Measurements from ENCODE around the gene PLCB2.

The PLCB2 gene

DNA sequence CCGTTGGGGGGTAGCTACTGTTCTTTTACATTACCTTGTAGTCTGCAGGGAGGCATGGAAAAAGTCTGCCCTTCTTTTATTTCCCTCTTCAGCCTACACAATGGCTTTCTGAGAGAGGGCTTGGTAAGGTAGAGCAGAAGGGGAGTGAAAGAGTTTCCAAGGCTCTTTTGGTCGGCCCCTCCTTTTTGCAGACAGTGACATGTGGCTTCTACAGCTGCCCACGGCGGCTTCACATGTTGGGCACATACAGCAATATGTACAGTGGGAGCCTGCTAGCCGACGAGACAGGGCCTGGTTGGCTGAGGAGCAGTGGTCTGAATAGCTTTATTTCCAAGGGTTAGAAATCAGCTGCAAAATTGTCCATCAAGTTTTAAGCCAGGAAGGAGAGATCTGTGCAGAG is 19.7 kb upstream of the PLCB2 start:
- DNase-seq (ENCODE audit: low read depth): no peak

GRCh38 chr15:40325700-40326099 is 18.0 kb upstream of the PLCB2 start:
- DNase-seq (ENCODE audit: low read depth): no peak

GRCh38 chr15:40325188-40325587 is 17.5 kb upstream of the PLCB2 start:
- no peak for DNase-seq (ENCODE audit: low read depth)

DNA sequence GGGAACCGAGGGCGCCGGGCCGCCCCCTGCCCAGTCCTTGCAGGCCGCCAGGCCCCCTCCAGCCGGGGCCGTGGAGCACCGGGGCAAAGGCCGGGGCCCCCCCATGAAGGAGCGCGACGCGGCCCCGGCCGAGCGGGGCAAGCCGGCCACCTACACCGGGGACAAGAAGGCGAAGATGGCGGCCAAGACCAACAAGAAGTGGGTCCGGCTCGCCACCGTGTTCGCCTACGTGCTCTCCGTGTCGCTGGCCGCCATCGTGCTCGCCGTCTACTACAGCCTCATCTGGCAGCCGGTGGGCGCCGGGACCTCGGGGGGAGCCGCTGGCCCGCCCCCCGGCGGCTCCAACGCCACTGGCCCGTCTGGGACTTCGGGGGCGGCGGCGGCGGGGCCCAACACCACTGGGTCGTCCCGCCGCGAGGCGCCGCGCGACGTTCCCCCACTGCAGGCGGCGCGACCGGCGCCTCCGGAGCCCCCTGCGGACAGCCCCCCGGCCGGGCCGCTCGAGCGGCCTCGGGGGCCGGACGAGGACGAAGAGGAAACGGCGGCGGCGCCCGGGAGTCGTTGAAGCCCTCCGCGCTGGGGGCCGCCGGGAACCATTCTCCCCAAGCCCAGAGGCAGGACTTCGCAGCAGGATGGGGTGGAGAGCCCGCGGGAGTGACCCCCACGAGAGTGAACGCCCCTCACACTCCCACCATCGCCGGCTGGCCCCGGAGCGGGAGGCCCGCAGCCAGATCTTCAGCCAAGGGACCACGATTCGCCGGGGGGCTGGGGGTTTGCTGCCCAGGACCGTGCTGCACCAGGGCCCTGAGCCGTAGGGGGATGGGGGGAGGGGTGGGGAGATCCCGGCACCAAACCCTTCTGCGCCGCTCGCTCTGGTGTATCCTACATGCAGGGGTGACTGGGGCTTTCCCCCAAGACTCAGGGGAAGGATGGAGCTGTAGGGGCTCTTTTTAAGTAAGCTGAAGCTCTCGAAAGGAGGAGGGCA is 16.5 kb upstream of the PLCB2 start:
- no peak for DNase-seq (ENCODE audit: low read depth)

DNA sequence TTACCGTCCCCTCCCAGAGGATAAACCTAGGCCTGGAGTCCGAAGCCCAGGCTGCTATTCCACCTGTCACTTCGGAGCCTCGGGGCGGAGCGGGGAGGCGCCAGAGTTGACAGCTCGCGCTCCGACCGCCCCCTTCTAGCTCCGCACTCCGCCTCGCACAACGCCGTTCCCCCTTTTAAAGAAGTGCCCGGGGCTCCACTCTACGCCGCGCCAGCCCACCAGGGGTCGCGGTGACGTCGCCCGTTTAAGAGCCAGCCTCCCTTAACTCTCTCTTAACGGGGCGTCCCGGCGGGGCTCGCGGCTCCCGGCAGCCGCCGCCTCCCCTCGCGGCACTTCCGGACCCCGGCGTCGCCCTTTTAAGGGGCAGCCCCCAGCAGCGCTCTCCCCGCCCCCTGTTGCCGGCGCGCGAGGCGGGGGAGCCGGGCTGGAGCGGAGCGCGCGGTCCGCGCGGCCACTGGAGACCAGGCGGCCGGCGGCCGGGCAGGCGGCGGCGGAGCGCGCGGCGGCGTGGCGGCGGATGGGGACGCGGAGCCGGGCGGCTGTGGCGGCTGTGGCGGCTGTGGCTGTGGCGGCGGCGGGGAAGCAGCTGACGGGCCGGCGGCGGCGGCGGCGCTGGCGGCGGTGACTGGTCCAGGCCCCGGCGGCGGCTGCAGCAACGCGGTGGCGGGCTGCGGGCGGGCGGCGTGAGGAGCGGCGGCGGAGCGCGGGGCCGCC is 15.7 kb upstream of the PLCB2 start, which contains the start of gene INAFM2:
TSS of gene INAFM2 (plus strand) at position 454 of the 714 bp plus-strand sequence. CDS start 364 bp downstream, outside the sequence.
- DNase-seq (ENCODE audit: low read depth): no peak

DNA sequence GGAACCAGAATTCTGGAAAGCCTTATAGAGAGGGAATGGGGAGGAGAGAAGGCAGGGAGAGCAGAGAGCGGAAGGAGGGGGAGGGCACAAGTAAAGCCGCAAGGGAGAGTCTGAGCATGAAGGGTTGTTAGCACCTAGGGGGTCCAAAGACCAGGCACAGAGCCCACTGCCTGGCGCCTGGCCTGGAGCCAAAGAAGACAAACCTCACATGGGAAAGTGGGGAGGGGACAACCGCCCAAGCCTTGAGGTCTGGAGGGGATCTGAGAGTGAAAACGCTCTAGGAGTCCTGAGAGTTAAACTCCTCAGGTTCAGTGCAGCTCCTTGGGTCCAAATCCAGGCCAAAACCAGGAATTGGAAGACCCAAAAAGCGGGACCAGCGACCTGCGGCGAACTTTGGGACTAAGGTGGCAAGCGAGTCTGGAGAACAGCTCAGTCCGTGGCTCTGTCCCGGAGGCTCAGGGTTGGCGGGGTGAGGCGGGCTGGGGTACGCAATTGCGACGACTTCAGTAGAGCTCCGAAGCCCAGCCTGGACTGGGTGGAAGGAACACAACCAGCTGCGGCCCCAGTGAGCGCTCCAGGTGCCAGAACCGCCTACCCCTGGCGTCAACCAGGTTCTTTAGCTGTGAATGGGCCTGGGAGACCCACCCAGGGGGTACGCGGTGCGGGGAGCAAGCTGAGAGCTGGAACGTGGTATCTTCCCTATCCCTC is 14.9 kb upstream of the PLCB2 start:
- no peak for DNase-seq (ENCODE audit: low read depth)

DNA sequence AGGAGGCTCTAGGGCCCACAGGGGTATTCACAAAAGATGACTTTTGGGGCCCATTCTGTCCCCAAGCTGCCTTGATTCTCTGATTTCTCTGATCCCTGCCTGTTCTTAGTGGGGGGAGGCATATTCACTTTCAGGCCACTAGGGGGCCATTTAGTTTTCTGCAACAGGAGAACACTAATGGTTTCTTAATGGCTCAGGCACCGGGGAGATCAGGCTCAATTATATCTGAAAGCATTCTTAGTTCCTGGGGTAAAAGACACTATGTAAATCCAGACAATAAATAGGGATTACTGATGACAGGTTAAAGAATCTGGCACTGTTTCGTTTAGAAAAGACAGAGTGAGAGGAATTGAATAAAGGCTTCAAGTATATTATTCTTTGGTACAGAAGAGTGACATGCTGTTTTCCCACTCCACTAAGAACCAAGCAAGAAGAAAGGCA is 13.2 kb upstream of the PLCB2 start:
- DNase-seq (ENCODE audit: low read depth): no peak

GRCh38 chr15:40320409-40320808 is 12.7 kb upstream of the PLCB2 start:
- DNase-seq (ENCODE audit: low read depth): no peak

GRCh38 chr15:40317580-40317979 is 9.8 kb upstream of the PLCB2 start:
- DNase-seq (ENCODE audit: low read depth): no peak

DNA sequence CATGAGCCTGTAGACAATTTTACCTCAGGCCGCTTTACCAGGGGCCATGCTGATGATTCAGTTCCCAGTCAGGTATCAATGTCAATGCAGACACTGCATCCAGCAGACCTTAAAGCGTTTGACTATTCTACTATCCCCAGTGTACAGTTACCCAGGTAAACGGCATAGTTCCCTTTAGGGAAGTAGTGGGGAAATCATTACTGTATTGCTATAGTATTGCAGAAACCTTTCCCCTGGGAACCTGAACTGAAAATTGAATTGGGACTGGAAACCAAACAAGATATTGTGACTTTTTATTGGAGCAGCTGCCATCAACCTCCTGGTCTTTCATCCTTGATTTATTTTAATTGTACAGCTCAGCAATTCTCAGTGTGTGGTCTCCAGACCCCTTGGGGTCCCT is 9.2 kb upstream of the PLCB2 start:
- DNase-seq (ENCODE audit: low read depth): no peak

- DNase-seq (ENCODE audit: low read depth): peak; percentile 58
Measured at GRCh38 chr15:40314723-40315276, 7.1 kb upstream of the PLCB2 start.

DNA sequence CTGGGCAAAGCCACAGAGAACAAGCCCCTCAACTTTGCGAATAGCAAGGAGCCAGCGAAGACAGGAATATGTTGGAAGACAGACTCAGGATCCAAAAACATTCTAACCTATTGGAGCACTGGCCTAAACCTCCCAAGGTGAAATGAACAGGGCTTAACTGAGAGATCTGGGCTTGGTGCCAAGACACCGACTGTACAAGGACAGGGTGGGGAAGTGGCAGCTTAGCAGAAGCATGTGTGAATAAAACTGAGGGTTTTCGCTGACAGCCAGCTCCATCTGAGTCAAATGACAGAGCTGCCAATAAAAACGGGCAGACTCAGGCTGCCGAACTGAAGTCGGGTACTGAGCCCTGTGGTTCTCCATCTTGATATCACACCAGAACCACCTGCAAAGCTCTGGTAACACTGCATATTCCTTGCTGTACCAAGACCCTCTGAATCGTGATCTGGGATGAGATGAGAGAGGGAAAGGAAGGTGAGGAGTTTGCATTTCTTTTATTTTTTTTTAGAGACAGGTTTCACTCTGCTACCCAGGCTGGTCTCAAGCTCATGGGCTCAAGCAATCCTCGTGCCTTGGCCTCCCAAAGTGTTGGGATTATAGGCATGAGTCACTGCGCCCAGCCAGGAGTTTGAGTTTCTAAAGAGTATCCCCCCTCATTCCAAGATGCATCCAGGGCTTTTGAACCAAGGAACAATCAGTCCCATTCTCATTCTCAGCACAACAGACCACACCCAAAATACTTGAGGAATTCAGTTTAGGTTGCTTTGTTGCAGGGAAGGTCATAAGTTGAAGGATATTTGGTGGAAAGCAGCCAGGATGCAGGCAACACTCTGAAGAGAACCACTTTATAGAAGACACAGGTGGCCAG is 6.0 kb upstream of the PLCB2 start:
- no peak for DNase-seq (ENCODE audit: low read depth)

- DNase-seq (ENCODE audit: low read depth): no peak
Measured at GRCh38 chr15:40312370-40313158, 4.8 kb upstream of the PLCB2 start.

DNA sequence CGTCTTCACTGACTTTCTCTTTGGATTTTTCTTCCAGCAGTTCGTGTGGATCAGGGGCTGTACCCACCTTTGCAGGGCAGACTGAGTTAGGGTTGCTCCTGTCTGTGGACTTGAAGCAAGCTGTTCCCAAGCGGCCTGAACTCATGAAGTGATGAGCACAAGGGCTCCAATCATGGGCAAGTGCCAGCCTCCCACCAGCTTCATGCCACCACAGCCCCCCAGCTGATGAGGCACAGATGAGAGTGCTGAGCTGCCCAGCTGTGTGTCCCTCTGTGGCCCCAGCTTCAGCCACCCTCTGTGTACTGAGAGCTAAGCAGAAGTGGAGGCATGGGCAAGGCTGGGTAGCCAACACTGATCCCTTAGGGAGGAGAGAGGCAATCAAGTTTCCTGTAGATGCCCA is 3.3 kb upstream of the PLCB2 start:
- DNase-seq (ENCODE audit: low read depth): no peak

- DNase-seq (ENCODE audit: low read depth): no peak
Measured at GRCh38 chr15:40310001-40310959, 2.5 kb upstream of the PLCB2 start.

DNA sequence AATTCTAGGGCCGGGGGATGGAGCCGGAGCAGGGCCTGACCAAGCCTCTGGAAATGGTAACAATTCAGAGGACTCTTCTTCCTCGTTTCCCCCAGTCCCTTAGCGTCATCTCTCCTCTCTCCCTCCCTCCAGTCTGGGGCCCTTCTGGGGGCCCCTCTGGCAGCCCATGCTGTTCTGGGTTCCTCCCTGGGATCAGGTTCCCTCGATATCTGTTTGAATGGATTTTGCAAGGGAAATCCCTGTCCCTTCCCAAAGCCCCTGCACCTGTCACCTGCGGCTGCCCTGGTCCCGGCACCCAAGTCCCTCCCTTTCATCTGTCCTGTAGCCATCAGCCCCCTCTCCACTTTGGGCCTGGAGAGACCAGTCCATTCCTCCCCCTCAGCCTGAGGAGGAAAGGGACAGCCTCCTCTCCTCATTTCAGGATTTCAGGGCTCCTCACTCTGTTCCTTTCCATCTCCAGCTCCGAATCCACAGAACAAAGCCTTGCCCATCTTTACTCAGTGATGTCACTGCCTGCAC is 1.7 kb upstream of the PLCB2 start:
- DNase-seq (ENCODE audit: low read depth): no peak

DNA sequence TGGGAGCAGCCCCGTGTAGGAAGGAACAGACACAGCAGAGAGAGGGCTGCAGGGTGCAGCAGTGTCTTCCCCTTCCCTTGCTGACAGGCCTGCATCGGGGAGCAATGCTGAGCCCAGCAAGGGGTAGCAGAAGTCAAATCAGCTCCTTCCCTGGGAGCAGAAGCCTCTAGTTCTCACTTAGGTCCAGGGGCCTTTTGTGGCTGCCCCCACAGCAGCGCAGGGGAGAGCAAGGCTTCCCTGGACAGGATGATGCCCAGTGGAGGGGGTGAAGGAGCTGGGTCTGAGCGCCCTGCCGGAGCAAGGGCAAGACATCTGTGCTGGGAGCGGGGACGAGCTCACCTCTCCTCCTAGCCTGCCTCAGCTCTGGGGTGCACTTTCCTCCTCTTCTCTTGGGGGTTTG is 827 bp downstream of the PLCB2 start:
- no peak for DNase-seq (ENCODE audit: low read depth)

DNA sequence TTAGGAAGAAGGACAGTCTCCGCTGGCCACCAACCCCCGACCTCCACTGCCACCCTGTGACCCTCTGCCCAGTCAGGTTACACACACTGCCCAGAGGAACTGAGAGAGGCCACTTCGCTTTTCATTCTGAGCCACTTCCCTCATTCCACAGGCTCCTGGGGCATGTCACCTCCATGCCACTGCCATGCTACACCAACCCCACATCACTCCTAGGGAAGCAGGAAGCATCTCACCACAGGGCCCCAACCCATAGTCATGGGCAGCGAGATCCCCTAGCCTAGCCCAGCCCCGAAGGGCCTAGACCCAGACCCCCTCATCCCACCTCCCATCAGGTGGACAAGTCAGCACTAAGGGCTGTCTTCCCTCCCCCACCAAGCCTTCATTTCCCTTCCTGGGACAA is 1.4 kb downstream of the PLCB2 start:
- DNase-seq (ENCODE audit: low read depth): no peak

GRCh38 chr15:40305281-40305680 is 2.5 kb downstream of the PLCB2 start:
- no peak for DNase-seq (ENCODE audit: low read depth)

Measured in GM04503 (cell line).